GM12878 (cell line): ENCODE results near the gene JMJD6.
"Not testable (repeated sequence)": the region's sequence is repeated elsewhere in the genome, so short reads cannot be mapped to it uniquely, and the experiment has no call there.

ENCODE experiments used
- CTCF ChIP-seq, 3 experiments: IDR thresholded peaks in 2 of 3; conservative IDR thresholded peaks in 1 of 3; 2 replicates each; pipeline ENCODE4 v1.5.1; 2011; ENCODE audit warnings: low read depth in 3 of 3, low read length in 3 of 3, mild to moderate bottlenecking in 3 of 3, control low read depth in 2 of 3, moderate library complexity in 2 of 3, inconsistent platforms in 1 of 3, mixed read lengths in 1 of 3; ENCODE audit not compliant: control insufficient read depth in 2 of 3, insufficient read depth in 1 of 3; ENCODE audit errors: extremely low read depth in 1 of 3
- E2F4 ChIP-seq: IDR thresholded peaks from 2 replicates; pipeline ENCODE4 v1.6.1; 2012; ENCODE audit warnings: low read depth, low read length, improper control_type of control experiment
- JUND ChIP-seq: IDR thresholded peaks from 2 replicates; pipeline ENCODE4 v1.6.1; 2012; ENCODE audit warnings: low read depth, mild to moderate bottlenecking, low read length, improper control_type of control experiment, moderate library complexity
- ZBTB33 ChIP-seq: fragments of 450-650 bp; IDR thresholded peaks from 2 replicates; pipeline ENCODE4 v1.6.1; 2017; ENCODE audit warnings: mild to moderate bottlenecking
- TF ChIP-seq, protein P1 (sequence below): IDR thresholded peaks from 2 replicates; pipeline ENCODE4 v1.6.1; 2012; ENCODE audit warnings: low read depth, low read length, improper control_type of control experiment
- TF ChIP-seq, protein P2 (sequence below): IDR thresholded peaks from 2 replicates; pipeline ENCODE4 v1.6.1; 2012; ENCODE audit warnings: low read length, inconsistent platforms

GRCh38 chr17:76712321-76712720, 14.1 kb downstream of the JMJD6 start:
- TF ChIP-seq ZBTB33; CTCF (IDR thresholded peaks at IDR 0.05 in 2 of 3, conservative IDR thresholded peaks at IDR 0.05 in 1 of 3; ENCODE audit: control insufficient read depth in 2 of 3, extremely low read depth in 1 of 3, insufficient read depth in 1 of 3, low read depth in 3 of 3, low read length in 3 of 3); E2F4; JUND: not testable (repeated sequence)
- TF ChIP-seq, protein P1, sequence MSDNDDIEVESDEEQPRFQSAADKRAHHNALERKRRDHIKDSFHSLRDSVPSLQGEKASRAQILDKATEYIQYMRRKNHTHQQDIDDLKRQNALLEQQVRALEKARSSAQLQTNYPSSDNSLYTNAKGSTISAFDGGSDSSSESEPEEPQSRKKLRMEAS: not testable (repeated sequence)
- TF ChIP-seq, protein P2, sequence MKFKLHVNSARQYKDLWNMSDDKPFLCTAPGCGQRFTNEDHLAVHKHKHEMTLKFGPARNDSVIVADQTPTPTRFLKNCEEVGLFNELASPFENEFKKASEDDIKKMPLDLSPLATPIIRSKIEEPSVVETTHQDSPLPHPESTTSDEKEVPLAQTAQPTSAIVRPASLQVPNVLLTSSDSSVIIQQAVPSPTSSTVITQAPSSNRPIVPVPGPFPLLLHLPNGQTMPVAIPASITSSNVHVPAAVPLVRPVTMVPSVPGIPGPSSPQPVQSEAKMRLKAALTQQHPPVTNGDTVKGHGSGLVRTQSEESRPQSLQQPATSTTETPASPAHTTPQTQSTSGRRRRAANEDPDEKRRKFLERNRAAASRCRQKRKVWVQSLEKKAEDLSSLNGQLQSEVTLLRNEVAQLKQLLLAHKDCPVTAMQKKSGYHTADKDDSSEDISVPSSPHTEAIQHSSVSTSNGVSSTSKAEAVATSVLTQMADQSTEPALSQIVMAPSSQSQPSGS: not testable (repeated sequence)
